SU-DHL-6 (cell line): ENCODE measurements around the gene ZNF431.

Experiments
- CTCF ChIP-seq: fragments of 200-600 bp; sonication (generic); IDR thresholded peaks from one replicate; pipeline ENCODE4 v1.5.1; 2017; ENCODE audit warnings: antibody characterized with exemption, mild to moderate bottlenecking, low read length, moderate library complexity; ENCODE audit not compliant: insufficient read depth, poor library complexity, severe bottlenecking
- EZH2phosphoT487 ChIP-seq: fragments of 200-600 bp; sonication (generic), shearing (Covaris generic); conservative IDR thresholded peaks from 2 replicates; pipeline ENCODE4 v1.6.1; 2018; ENCODE audit warnings: mild to moderate bottlenecking, antibody characterized with exemption, low read length, moderate library complexity, mixed read lengths

DNA sequence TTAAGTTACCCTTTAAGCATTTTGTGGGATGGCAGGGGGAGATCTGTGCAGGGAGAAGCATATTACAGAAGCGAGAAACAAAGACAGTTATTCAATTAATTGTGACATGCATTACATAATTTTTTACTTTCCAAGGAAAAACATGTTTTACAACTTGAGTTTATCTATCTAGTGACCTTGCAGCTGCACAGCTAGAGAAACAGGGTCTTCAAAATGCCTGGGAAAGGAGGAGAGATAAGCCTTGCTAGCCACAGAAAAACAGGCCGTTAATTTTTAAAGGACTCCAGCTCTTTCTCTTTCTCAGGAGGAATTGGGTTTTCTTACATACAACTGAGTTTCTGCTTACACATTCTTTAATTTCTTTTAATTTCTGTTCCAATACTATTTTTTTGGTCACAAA lies 14.8 kb upstream of the ZNF431 start:
- TF ChIP-seq EZH2phosphoT487 = no peak
- TF ChIP-seq CTCF = no peak
